K562 (cell line): ENCODE data around the gene LGALS3. TPM values are rescaled to one million over a fixed set of nuclear protein-coding genes. Genes with fewer than 3 reads are reported as not detected.

Experiments used
- CHD4 ChIP-seq: fragments of 200-600 bp; sonication (generic); IDR thresholded peaks from 3 replicates; pipeline ENCODE4 v1.6.1; 2012; ENCODE audit warnings: low read depth, mild to moderate bottlenecking, mixed read lengths, low read length, inconsistent platforms; ENCODE audit not compliant: insufficient read depth, insufficient replicate concordance, poor library complexity, severe bottlenecking
- ELK1 ChIP-seq: sonication (generic); formaldehyde crosslinking; IDR thresholded peaks from 2 replicates; pipeline ENCODE4 v1.8.1; 2022; ENCODE audit warnings: missing genetic modification reagents
- ETS1 ChIP-seq: conservative IDR thresholded peaks from 2 replicates; pipeline ENCODE4 v1.6.1; 2011; ENCODE audit warnings: low read depth, mild to moderate bottlenecking, low read length; ENCODE audit not compliant: control insufficient read depth
- FOXK2 ChIP-seq, 2 experiments: fragments of 450-650 bp; IDR thresholded peaks in 1 of 2; conservative IDR thresholded peaks in 1 of 2; 2 replicates each; pipeline ENCODE4 v1.6.1; 2016; ENCODE audit warnings: low read depth in 2 of 2, mild to moderate bottlenecking in 1 of 2
- RBFOX2 ChIP-seq: fragments of 200-400 bp; formaldehyde crosslinking; IDR thresholded peaks from 2 replicates; pipeline ENCODE4 v1.6.1; 2017; ENCODE audit warnings: low read depth, mild to moderate bottlenecking, low read length, moderate library complexity
- WHSC1 ChIP-seq: IDR thresholded peaks from one replicate; pipeline ENCODE4 v1.6.1; 2012; ENCODE audit warnings: low read length, control low read depth, inconsistent platforms
- ZBTB49 ChIP-seq: sonication (generic); formaldehyde crosslinking; IDR thresholded peaks from 2 replicates; pipeline ENCODE4 v1.8.0; 2022; ENCODE audit warnings: missing genetic modification reagents, mild to moderate bottlenecking, borderline replicate concordance
- ZNF316 ChIP-seq: fragments of 450-650 bp; IDR thresholded peaks from 2 replicates; pipeline ENCODE4 v1.6.1; 2016
- polyA plus RNA-seq, 8 experiments: library from polyadenylated mRNA; depleted of rRNA in 4 of 8; stranded (reverse) in 5 of 8; unstranded in 3 of 8; fragments of >200 nt; fragmentation: Nextera tagmentation in 2 of 8; fragmentation: Illumina TruSeq in 1 of 8; extraction: Ambion mirVana in 2 of 8; extraction: Trizol in 1 of 8; gene quantifications; 2 replicates each; pipeline versions ENCODE4 v1.2.1 to v1.2.3, GENCODE V29; 2011 to 2014; ENCODE audit warnings: inconsistent platforms in 1 of 8, missing spikeins in 1 of 8
- total RNA-seq, 7 experiments: library from RNA; depleted of rRNA in 6 of 7; stranded (reverse); fragments of >200 nt in 6 of 7; fragmentation: Illumina TruSeq in 2 of 7; extraction: Trizol in 2 of 7; gene quantifications; 2 replicates each; pipeline versions ENCODE4 v1.2.1 to v1.2.3, GENCODE V29; 2011 to 2021; ENCODE audit warnings: low replicate concordance in 1 of 7
- TF ChIP-seq, protein P1 (sequence below): fragments of 450-650 bp; IDR thresholded peaks from 2 replicates; pipeline ENCODE4 v1.6.1; 2016; ENCODE audit warnings: mild to moderate bottlenecking, moderate library complexity

LGALS3 gene
- total and polyA plus RNA-seq, 9 of the 15 experiments (the other 6 are each of a cell fraction or from before 2014, with no cell fraction given), result 0.04 to 1.9 (median 1.1) TPM

DNA sequence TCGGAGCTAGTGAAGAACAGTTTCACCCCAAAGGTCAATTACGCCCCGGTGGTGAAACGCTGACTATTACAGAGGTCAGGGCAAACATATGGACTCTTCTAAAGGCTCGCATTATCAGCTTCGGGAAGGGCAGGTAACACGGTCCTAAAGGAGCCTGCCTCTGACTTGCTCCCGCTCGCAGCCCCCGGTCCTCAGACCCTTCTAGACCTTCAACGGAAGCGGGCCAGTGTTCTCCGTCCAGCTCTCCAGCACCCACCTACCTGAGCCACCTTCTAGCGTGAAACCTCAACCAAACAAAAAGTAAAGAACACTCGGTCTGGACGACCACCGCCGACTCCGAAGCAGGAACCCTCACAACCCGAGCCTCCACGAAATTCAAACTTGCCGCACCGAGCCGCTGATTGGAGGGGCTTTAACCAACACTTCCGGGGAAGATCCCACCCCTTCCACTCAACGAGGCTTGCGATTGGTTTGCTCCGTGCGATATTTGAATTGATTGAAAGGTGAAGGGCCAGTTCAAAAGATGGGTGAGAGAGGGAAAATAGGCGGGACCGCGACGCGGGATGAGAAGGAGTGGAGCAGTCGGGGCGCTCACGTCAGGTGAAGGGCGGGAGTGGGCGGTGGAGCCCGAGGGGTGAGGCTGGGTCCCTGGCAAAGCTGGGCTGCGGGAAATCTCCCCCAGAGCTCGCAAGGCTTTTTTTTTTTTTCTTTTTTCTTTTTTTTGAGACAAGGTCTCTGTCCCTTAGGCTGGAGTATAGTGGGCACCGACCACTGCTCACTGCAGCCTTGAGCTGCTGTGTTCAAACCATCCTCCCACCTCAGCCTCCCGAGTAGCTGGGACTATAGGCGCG lies 62.4 kb downstream of the LGALS3 start, which contains the start of gene DLGAP5 (continued):
- TF ChIP-seq ELK1, result no peak
- TF ChIP-seq RBFOX2, result peak; percentile 89
- TF ChIP-seq FOXK2 (conservative IDR thresholded peaks at IDR 0.05 in 1 of 2, IDR thresholded peaks at IDR 0.05 in 1 of 2; ENCODE audit: low read depth in 2 of 2), result peak in 1 of 2 experiments; percentile 69; a peak in 2 of 4 replicates
- TF ChIP-seq, protein P1, sequence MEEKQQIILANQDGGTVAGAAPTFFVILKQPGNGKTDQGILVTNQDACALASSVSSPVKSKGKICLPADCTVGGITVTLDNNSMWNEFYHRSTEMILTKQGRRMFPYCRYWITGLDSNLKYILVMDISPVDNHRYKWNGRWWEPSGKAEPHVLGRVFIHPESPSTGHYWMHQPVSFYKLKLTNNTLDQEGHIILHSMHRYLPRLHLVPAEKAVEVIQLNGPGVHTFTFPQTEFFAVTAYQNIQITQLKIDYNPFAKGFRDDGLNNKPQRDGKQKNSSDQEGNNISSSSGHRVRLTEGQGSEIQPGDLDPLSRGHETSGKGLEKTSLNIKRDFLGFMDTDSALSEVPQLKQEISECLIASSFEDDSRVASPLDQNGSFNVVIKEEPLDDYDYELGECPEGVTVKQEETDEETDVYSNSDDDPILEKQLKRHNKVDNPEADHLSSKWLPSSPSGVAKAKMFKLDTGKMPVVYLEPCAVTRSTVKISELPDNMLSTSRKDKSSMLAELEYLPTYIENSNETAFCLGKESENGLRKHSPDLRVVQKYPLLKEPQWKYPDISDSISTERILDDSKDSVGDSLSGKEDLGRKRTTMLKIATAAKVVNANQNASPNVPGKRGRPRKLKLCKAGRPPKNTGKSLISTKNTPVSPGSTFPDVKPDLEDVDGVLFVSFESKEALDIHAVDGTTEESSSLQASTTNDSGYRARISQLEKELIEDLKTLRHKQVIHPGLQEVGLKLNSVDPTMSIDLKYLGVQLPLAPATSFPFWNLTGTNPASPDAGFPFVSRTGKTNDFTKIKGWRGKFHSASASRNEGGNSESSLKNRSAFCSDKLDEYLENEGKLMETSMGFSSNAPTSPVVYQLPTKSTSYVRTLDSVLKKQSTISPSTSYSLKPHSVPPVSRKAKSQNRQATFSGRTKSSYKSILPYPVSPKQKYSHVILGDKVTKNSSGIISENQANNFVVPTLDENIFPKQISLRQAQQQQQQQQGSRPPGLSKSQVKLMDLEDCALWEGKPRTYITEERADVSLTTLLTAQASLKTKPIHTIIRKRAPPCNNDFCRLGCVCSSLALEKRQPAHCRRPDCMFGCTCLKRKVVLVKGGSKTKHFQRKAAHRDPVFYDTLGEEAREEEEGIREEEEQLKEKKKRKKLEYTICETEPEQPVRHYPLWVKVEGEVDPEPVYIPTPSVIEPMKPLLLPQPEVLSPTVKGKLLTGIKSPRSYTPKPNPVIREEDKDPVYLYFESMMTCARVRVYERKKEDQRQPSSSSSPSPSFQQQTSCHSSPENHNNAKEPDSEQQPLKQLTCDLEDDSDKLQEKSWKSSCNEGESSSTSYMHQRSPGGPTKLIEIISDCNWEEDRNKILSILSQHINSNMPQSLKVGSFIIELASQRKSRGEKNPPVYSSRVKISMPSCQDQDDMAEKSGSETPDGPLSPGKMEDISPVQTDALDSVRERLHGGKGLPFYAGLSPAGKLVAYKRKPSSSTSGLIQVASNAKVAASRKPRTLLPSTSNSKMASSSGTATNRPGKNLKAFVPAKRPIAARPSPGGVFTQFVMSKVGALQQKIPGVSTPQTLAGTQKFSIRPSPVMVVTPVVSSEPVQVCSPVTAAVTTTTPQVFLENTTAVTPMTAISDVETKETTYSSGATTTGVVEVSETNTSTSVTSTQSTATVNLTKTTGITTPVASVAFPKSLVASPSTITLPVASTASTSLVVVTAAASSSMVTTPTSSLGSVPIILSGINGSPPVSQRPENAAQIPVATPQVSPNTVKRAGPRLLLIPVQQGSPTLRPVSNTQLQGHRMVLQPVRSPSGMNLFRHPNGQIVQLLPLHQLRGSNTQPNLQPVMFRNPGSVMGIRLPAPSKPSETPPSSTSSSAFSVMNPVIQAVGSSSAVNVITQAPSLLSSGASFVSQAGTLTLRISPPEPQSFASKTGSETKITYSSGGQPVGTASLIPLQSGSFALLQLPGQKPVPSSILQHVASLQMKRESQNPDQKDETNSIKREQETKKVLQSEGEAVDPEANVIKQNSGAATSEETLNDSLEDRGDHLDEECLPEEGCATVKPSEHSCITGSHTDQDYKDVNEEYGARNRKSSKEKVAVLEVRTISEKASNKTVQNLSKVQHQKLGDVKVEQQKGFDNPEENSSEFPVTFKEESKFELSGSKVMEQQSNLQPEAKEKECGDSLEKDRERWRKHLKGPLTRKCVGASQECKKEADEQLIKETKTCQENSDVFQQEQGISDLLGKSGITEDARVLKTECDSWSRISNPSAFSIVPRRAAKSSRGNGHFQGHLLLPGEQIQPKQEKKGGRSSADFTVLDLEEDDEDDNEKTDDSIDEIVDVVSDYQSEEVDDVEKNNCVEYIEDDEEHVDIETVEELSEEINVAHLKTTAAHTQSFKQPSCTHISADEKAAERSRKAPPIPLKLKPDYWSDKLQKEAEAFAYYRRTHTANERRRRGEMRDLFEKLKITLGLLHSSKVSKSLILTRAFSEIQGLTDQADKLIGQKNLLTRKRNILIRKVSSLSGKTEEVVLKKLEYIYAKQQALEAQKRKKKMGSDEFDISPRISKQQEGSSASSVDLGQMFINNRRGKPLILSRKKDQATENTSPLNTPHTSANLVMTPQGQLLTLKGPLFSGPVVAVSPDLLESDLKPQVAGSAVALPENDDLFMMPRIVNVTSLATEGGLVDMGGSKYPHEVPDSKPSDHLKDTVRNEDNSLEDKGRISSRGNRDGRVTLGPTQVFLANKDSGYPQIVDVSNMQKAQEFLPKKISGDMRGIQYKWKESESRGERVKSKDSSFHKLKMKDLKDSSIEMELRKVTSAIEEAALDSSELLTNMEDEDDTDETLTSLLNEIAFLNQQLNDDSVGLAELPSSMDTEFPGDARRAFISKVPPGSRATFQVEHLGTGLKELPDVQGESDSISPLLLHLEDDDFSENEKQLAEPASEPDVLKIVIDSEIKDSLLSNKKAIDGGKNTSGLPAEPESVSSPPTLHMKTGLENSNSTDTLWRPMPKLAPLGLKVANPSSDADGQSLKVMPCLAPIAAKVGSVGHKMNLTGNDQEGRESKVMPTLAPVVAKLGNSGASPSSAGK, result peak; percentile 51
- TF ChIP-seq WHSC1, result no peak
- TF ChIP-seq CHD4, result no peak
- TF ChIP-seq ZNF316, result 0 out of 2 replicates have a peak, but pooled peaks have one; percentile 8
- peak; percentile 46; the same call in 1 of the 2 replicates for TF ChIP-seq ETS1
- no peak for TF ChIP-seq ZBTB49
